C1 segment of cervical spinal cord (tissue), 14 donors: Measurements from ENCODE around the gene RIPPLY2.

Experiments
- DNase-seq, 14 donors: peaks; one replicate each; lab custom pipeline; 2025; lab: John Stamatoyannopoulos, UW

The RIPPLY2 gene

DNA sequence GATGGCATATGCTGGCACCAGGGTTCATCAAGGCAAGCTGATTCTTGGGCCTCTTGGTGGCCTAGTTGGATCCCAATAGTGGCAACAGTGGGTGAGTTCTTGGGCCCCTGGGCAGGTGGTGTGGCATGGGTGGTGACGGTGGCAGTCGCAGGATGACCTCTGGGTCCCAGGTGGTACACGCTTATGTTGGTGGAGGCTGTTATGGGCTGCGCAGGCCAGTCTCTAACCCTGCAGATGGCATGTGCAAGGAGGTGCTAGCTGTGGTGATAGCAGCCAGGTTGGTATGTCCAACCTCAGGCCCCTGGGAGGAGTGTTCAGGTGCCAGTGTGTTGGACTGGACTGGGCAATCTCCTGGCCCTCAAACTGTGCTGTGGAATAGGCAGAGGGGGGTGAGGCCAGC lies 52.5 kb downstream of the RIPPLY2 start:
- DNase-seq, result no peak
